Measurements from ENCODE around the gene MRPL34. TPM values are rescaled to one million over a fixed set of nuclear protein-coding genes. Genes with fewer than 3 reads are reported as not detected.
A peak's percentile ranks its signal among the peaks of the same experiment; 100 is the strongest.

The MRPL34 gene
- total RNA-seq, 2 donors from 2014 or later = 203 to 254 TPM

DNA sequence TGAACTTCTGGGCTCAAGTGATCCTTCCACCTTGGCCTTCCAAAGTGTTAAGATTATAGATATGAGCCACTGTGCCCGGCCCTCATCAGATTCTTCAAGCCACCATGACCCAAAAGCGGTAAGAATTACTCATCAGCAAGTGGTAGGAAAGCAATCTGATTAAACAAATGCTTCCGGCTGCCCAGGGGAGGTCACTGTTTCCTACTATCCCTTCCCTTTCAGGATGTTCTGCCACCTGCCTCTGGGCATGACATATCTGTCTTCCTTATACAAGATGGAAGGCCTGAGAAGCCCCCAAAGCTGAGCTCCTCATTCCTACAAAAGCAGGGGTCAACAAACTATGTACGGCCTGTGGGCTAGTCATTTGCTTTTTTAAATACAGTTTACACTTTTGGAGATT lies 9.4 kb upstream of the MRPL34 start:
- H3K27me3 ChIP-seq = no peaks in the 10 kb centered on the region
- H3K4me3 ChIP-seq = no peak overlapping the region
- peaks cover 0 to 10% of the 10 kb centered on the region in 2 donors for H3K4me1 ChIP-seq
- peaks cover 6% of the 10 kb centered on the region for H3K36me3 ChIP-seq
- H3K9me3 ChIP-seq = no peaks in the 10 kb centered on the region
- TF ChIP-seq CTCF (IDR thresholded peaks at IDR 0.05) = no peak
- no peak overlapping the region for H3K27ac ChIP-seq
- no peak for DNase-seq (ENCODE audit: low spot score)

DNA sequence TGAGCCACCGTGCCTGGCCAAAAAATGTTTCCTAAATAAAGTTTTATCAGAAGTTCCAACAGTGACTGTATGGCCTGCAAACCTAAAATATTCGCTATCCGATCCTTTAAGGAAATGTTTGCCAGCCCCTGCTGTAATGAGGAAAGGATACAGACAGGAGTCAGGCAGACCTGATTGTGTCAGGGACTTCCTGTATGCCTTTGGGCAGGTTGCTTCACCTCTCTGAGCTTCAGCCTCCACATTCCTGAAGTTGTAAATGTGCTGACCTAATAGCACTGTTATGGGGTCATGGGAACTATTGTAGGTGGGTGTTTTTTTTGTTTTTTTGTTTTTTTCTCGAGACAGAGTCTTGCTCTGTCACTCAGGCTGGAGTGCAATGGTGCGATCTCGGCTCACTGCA lies 8.7 kb upstream of the MRPL34 start:
- H3K36me3 ChIP-seq = peaks cover 6% of the 10 kb centered on the region
- no peaks in the 10 kb centered on the region for H3K27me3 ChIP-seq
- H3K4me3 ChIP-seq = no peak overlapping the region
- no peak for TF ChIP-seq CTCF (IDR thresholded peaks at IDR 0.05)
- DNase-seq (ENCODE audit: low spot score) = no peak
- H3K9me3 ChIP-seq = no peaks in the 10 kb centered on the region
- H3K27ac ChIP-seq = no peak overlapping the region
- peaks cover 0 to 10% of the 10 kb centered on the region in 2 donors for H3K4me1 ChIP-seq

- H3K27me3 ChIP-seq = no peaks in the 10 kb centered on the region
- H3K4me3 ChIP-seq = no peak overlapping the region
- H3K9me3 ChIP-seq = no peaks in the 10 kb centered on the region
- no peak for DNase-seq (ENCODE audit: low spot score)
- no peak for TF ChIP-seq CTCF (IDR thresholded peaks at IDR 0.05)
- no peak overlapping the region for H3K27ac ChIP-seq
- H3K4me1 ChIP-seq = peaks cover 0 to 36% of the 10 kb centered on the region in 2 donors
- H3K36me3 ChIP-seq = peaks cover 6% of the 10 kb centered on the region
Observed at GRCh38 chr19:17300992-17301619, 4.6 kb upstream of the MRPL34 start.

DNA sequence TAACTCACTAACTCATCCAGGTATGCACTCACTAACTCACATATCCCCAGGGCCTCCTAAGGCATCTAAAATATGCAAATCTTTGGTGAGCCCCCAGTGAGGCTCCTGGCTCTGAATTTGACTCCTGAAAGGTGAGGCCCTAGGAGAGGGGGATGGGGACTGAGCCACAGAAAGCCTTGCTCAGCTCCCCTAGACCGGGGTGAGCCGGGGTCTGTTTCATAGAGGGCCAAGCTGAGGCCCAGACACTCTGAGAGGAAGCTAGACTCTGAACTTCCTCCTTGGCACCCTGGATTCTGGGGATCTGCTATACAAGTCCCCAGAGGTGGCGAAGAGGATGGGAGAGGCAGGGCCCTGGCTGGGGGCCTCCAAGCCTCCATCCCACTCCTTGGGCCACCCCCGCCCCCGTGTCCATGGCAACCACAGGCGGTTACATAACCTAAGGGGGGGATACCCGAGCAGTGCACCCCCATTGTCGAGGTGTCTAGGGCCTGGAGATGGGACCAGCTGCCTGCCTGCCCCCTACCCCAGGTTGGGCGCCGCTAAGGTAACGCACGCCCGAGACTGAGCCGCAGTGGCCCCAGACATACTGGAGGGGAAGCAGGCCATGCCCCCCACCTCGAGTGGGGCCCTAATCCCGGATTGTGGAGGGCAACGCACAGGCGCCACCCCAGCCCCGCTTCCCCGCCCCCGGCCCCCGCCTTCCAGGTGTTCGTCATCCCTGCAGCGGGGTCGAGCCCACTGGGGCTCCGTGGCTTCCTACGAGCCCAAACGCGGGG lies 3.1 kb upstream of the MRPL34 start:
- H3K36me3 ChIP-seq = peaks cover 6% of the 10 kb centered on the region
- H3K4me3 ChIP-seq = peak overlapping the region; percentile 55 to 78
- H3K27ac ChIP-seq = peak overlapping the region; percentile 91 to 96
- no peak for DNase-seq (ENCODE audit: low spot score)
- peaks cover 0 to 50% of the 10 kb centered on the region in 2 donors for H3K4me1 ChIP-seq
- TF ChIP-seq CTCF (IDR thresholded peaks at IDR 0.05) = no peak
- H3K27me3 ChIP-seq = no peaks in the 10 kb centered on the region
- no peaks in the 10 kb centered on the region for H3K9me3 ChIP-seq

GRCh38 chr19:17303167-17303939 lies 2.3 kb upstream of the MRPL34 start, which contains the start of gene ABHD8:
Gene ABHD8, minus strand, starts transcription at chr19:17303425. Its CDS starts 1,809 bp downstream, at chr19:17301616.
- peak within 1 kb of the TSS; percentile 91 to 96 for H3K27ac ChIP-seq
- H3K36me3 ChIP-seq = peaks cover 2% of the 10 kb centered on the region
- peaks cover 0 to 55% of the 10 kb centered on the region in 2 donors for H3K4me1 ChIP-seq

More at GRCh38 chr19:17303167-17303939, 2.3 kb upstream of the MRPL34 start, which contains the start of gene ABHD8:
- Histone ChIP-seq H3K4me3 (peak within 1 kb of the TSS; percentile 55 to 78), H3K27me3 (no peaks in the 10 kb centered on the region), H3K9me3 (no peaks in the 10 kb centered on the region)
- peak; percentile 98 for DNase-seq (ENCODE audit: low spot score)
- TF ChIP-seq CTCF (IDR thresholded peaks at IDR 0.05) = peak; percentile 67 to 69
